Measurements from ENCODE around the gene RASAL2.
A peak's percentile ranks its signal among the peaks of the same experiment; 100 is the strongest.
"Not testable (repeated sequence)": the region's sequence is repeated elsewhere in the genome, so short reads cannot be mapped to it uniquely, and the experiment has no call there.

The RASAL2 gene

GRCh38 chr1:178353524-178353923 is 259.6 kb downstream of the RASAL2 start:
- DNase-seq = no peak

GRCh38 chr1:178354816-178355215 is 260.9 kb downstream of the RASAL2 start:
- no peak for DNase-seq

GRCh38 chr1:178356299-178356698 is 262.4 kb downstream of the RASAL2 start:
- DNase-seq = no peak

- DNase-seq = no peak
Observed at GRCh38 chr1:178358456-178358855, 264.6 kb downstream of the RASAL2 start.

- no peak for DNase-seq
Observed at GRCh38 chr1:178360421-178360820, 266.5 kb downstream of the RASAL2 start.

GRCh38 chr1:178361847-178362246 is 267.9 kb downstream of the RASAL2 start:
- DNase-seq = no peak

GRCh38 chr1:178362747-178363146 is 268.8 kb downstream of the RASAL2 start:
- DNase-seq = no peak

- no peak for DNase-seq
Observed at GRCh38 chr1:178364782-178365181, 270.9 kb downstream of the RASAL2 start.

- no peak for DNase-seq
Observed at GRCh38 chr1:178367151-178367550, 273.2 kb downstream of the RASAL2 start.

- no peak for DNase-seq
Observed at GRCh38 chr1:178368208-178368607, 274.3 kb downstream of the RASAL2 start.

GRCh38 chr1:178371235-178371634 is 277.3 kb downstream of the RASAL2 start:
- DNase-seq = no peak

GRCh38 chr1:178371933-178372388 is 278.1 kb downstream of the RASAL2 start:
- no peak for DNase-seq

GRCh38 chr1:178374016-178374415 is 280.1 kb downstream of the RASAL2 start:
- no peak for DNase-seq

- DNase-seq = no peak
Observed at GRCh38 chr1:178376008-178376407, 282.1 kb downstream of the RASAL2 start.

- DNase-seq = no peak
Observed at GRCh38 chr1:178379807-178380206, 285.9 kb downstream of the RASAL2 start.

- no peak for DNase-seq
Observed at GRCh38 chr1:178382372-178382771, 288.5 kb downstream of the RASAL2 start.

- DNase-seq = no peak
Observed at GRCh38 chr1:178385662-178386061, 291.8 kb downstream of the RASAL2 start.

- DNase-seq = no peak
Observed at GRCh38 chr1:178388418-178389145, 294.7 kb downstream of the RASAL2 start.

- DNase-seq = no peak
Observed at GRCh38 chr1:178389441-178389840, 295.5 kb downstream of the RASAL2 start.

GRCh38 chr1:178390280-178390679 is 296.4 kb downstream of the RASAL2 start:
- DNase-seq = not testable (repeated sequence)

- DNase-seq = peak; percentile 2
Observed at GRCh38 chr1:178393370-178393769, 299.5 kb downstream of the RASAL2 start.

- no peak for DNase-seq
Observed at GRCh38 chr1:178396789-178397188, 302.9 kb downstream of the RASAL2 start.

- no peak for DNase-seq
Observed at GRCh38 chr1:178397678-178398077, 303.8 kb downstream of the RASAL2 start.

GRCh38 chr1:178399177-178399728 is 305.3 kb downstream of the RASAL2 start:
- no peak for DNase-seq

- DNase-seq = no peak
Observed at GRCh38 chr1:178405137-178405536, 311.2 kb downstream of the RASAL2 start.

Data from COR-L47 (cell line).